ENCODE measurements around the gene ADARB2. TPM values are rescaled to one million over a fixed set of nuclear protein-coding genes. Genes with fewer than 3 reads are reported as not detected.

ADARB2 gene
- total RNA-seq, 4 donors from 2014 or later: 8.4 to 23.2 (median 19.6) TPM

- no peak overlapping the region for H3K27ac ChIP-seq
- no peaks in the 10 kb centered on the region for H3K36me3 ChIP-seq
- DNase-seq (ENCODE audit: low spot score in 2 of 2): no peak
- H3K4me3 ChIP-seq: no peak overlapping the region
- WGBS, 2 donors: 34 to 47% methylated on average over 14 of the region's 14 CpGs
- peaks cover 0 to 5% (median 0%) of the 10 kb centered on the region in 4 donors for H3K4me1 ChIP-seq
- peaks cover 0 to 5% of the 10 kb centered on the region in 2 donors for H3K27me3 ChIP-seq
- no peaks in the 10 kb centered on the region for H3K9me3 ChIP-seq
- TF ChIP-seq POLR2A (IDR thresholded peaks at IDR 0.05) (no peak), EP300 (IDR thresholded peaks at IDR 0.05) (no peak)
- TF ChIP-seq, protein P1, sequence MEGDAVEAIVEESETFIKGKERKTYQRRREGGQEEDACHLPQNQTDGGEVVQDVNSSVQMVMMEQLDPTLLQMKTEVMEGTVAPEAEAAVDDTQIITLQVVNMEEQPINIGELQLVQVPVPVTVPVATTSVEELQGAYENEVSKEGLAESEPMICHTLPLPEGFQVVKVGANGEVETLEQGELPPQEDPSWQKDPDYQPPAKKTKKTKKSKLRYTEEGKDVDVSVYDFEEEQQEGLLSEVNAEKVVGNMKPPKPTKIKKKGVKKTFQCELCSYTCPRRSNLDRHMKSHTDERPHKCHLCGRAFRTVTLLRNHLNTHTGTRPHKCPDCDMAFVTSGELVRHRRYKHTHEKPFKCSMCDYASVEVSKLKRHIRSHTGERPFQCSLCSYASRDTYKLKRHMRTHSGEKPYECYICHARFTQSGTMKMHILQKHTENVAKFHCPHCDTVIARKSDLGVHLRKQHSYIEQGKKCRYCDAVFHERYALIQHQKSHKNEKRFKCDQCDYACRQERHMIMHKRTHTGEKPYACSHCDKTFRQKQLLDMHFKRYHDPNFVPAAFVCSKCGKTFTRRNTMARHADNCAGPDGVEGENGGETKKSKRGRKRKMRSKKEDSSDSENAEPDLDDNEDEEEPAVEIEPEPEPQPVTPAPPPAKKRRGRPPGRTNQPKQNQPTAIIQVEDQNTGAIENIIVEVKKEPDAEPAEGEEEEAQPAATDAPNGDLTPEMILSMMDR (IDR thresholded peaks at IDR 0.05): no peak
These were observed 359.5 kb downstream of the ADARB2 start for GRCh38 chr10:1377740-1378397.

- Histone ChIP-seq H3K9me3 (no peaks in the 10 kb centered on the region), H3K4me1 (peaks cover 0 to 5% (median 0%) of the 10 kb centered on the region in 4 donors), H3K27ac (no peak overlapping the region), H3K27me3 (peaks cover 0 to 5% of the 10 kb centered on the region in 2 donors), H3K36me3 (no peaks in the 10 kb centered on the region), H3K4me3 (no peak overlapping the region)
- DNase-seq (ENCODE audit: low spot score in 2 of 2): no peak
- 85 to 89% methylated on average over 6 of the region's 6 CpGs for WGBS, 2 donors
- TF ChIP-seq, protein P1 (IDR thresholded peaks at IDR 0.05): no peak
- TF ChIP-seq EP300 (IDR thresholded peaks at IDR 0.05): no peak
- TF ChIP-seq POLR2A (IDR thresholded peaks at IDR 0.05): no peak
These were observed 360.1 kb downstream of the ADARB2 start for GRCh38 chr10:1377231-1377630.

- WGBS, 2 donors: 74 to 77% methylated on average over 11 of the region's 11 CpGs
- H3K9me3 ChIP-seq: no peaks in the 10 kb centered on the region
- H3K4me1 ChIP-seq: peaks cover 0 to 5% (median 0%) of the 10 kb centered on the region in 4 donors
- no peaks in the 10 kb centered on the region for H3K36me3 ChIP-seq
- no peak for DNase-seq (ENCODE audit: low spot score in 2 of 2)
- TF ChIP-seq, protein P1 (IDR thresholded peaks at IDR 0.05): no peak
- TF ChIP-seq POLR2A (IDR thresholded peaks at IDR 0.05) (no peak), EP300 (IDR thresholded peaks at IDR 0.05) (no peak)
- no peak overlapping the region for H3K4me3 ChIP-seq
- no peak overlapping the region for H3K27ac ChIP-seq
- peaks cover 0 to 5% of the 10 kb centered on the region in 2 donors for H3K27me3 ChIP-seq
These were observed 360.9 kb downstream of the ADARB2 start for GRCh38 chr10:1376384-1376945.

DNA sequence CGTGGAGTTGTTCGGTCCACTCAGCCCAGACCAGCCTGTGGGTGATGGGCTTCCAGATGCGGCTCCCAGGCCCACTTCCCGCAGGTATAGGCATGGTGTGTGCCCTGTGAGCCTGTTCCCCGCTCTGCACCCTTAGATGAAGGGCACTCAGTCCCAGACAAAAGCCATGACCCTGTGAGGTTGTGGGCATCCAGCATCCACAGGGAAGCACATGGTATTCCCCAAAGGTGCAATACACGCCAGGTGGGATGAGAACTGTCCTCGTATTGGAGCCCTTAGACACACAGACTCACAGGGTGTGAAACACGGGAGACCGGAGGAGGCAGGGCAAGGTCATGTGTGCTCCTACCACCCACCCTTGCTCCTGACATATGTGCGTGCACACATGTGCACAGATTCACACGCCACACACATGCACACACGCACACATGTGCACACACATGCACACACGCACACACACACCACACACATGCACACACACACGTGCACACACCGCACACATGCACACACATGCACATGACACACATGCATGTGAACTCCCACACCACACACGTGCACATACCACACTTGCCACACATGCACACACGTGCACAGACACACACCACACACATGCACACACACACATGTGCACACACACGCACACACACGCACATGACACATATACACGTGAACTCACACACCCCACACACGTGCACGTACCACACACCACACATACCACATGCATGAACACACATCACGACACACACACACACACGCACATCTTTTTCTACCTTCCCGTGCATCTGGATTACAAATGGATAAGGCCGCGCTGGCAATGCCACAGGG is 361.8 kb downstream of the ADARB2 start:
- Histone ChIP-seq H3K36me3 (no peaks in the 10 kb centered on the region), H3K4me3 (no peak overlapping the region), H3K27ac (no peak overlapping the region), H3K9me3 (no peaks in the 10 kb centered on the region), H3K27me3 (peaks cover 0 to 5% of the 10 kb centered on the region in 2 donors), H3K4me1 (peaks cover 0 to 5% (median 0%) of the 10 kb centered on the region in 4 donors)
- 90% methylated on average over 22 to 27 of the region's 27 CpGs for WGBS, 2 donors
- DNase-seq (ENCODE audit: low spot score in 2 of 2): no peak
- TF ChIP-seq POLR2A (IDR thresholded peaks at IDR 0.05): no peak
- TF ChIP-seq, protein P1 (IDR thresholded peaks at IDR 0.05): no peak
- TF ChIP-seq EP300 (IDR thresholded peaks at IDR 0.05): no peak
